ENCODE results near the gene ZNF879.

ZNF879 gene

DNA sequence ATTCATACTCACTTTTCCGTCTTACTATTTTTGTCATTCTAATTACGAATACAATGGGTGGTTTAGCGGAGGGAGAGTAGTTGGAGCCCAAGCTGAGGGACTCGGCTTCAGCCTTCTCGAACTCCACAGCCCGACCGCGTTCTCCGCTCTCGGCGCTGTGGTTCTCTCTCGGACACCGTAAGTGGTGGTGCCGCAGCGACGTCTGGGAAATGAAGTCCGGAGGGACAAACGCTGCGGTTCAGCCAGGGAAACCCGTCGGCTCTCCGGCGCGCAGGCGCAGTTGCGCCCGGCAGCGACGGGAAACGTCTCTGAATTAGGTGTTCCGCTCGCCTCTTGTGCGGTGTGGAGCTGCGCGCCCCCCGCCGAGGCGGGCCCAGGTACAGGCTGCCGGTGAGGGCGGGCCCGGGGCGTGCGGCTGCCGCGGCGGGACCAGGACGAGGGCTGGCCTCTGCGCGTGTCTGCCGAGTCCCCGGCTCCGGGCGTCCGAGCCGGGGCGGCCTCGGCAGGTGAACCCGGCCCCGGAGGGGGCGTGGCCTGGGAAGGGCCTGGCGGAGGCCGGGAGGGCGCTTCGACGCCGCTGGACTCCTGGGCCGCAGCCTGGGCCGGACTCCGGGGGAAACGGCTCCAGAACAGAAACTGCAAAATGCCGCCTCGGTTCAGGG, at the start of gene ZNF879:
Gene ZNF879, plus strand, starts transcription at position 277 of the 662 bp plus-strand sequence. CDS start 1,201 bp downstream, outside the sequence.
- TF ChIP-seq, protein P1, sequence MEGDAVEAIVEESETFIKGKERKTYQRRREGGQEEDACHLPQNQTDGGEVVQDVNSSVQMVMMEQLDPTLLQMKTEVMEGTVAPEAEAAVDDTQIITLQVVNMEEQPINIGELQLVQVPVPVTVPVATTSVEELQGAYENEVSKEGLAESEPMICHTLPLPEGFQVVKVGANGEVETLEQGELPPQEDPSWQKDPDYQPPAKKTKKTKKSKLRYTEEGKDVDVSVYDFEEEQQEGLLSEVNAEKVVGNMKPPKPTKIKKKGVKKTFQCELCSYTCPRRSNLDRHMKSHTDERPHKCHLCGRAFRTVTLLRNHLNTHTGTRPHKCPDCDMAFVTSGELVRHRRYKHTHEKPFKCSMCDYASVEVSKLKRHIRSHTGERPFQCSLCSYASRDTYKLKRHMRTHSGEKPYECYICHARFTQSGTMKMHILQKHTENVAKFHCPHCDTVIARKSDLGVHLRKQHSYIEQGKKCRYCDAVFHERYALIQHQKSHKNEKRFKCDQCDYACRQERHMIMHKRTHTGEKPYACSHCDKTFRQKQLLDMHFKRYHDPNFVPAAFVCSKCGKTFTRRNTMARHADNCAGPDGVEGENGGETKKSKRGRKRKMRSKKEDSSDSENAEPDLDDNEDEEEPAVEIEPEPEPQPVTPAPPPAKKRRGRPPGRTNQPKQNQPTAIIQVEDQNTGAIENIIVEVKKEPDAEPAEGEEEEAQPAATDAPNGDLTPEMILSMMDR (IDR thresholded peaks at IDR 0.05; ENCODE audit: low read depth, low read length): no peak
- H3K4me3 ChIP-seq (ENCODE audit: low read depth, low read length): peak within 1 kb of the TSS; percentile 54
- peak; percentile 97 for DNase-seq (ENCODE audit: low read depth, low spot score)
- in situ Hi-C loops (cut with HindIII; ENCODE audit: low sequenced_read_pairs): no loop called here

DNA sequence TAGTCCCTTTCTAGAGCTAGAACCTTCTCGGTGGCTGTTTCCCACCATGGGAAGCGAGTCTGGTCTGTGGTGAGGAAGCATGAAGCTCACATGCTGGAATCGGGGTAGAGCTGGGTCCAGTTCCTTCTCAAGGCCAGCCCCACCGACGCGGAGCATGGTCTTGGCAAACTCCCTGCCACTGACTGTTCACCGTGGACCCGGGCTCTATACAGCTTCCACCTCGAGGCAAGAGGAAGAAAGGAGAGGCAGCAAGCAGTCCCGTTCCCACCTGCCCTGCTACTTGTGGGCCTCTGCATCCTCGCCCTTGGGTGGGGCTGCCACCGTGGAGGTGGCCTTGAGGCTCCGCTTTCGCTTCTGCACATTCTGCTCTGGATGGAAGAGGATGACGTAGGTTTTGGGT, 42.2 kb upstream of the ZNF879 start:
- in situ Hi-C loops (cut with HindIII; ENCODE audit: low sequenced_read_pairs): no loop called here
- TF ChIP-seq, protein P1 (IDR thresholded peaks at IDR 0.05; ENCODE audit: low read depth, low read length): no peak
- no peak overlapping the region for H3K4me3 ChIP-seq (ENCODE audit: low read depth, low read length)
- DNase-seq (ENCODE audit: low read depth, low spot score): no peak

DNA sequence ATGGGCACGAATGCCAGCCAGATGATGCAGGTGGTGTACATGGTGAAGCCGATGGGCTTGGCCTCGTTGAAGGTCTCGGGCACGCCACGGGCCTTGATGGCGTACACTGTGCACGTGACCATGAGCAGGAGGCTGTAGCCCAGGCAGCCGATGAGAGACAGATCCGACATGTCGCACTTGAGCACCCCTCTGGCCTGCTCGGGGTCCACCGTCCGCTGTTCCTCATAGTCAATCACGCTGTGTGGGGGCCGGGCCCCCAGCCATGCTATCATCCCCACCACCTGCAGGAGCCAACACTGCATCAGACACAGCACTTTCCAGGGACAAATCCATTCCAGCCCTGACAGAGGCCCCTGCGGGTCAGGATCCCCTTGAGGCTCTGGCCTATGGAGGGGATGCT, 40.7 kb upstream of the ZNF879 start:
- in situ Hi-C loops (cut with HindIII; ENCODE audit: low sequenced_read_pairs): no loop called here

DNA sequence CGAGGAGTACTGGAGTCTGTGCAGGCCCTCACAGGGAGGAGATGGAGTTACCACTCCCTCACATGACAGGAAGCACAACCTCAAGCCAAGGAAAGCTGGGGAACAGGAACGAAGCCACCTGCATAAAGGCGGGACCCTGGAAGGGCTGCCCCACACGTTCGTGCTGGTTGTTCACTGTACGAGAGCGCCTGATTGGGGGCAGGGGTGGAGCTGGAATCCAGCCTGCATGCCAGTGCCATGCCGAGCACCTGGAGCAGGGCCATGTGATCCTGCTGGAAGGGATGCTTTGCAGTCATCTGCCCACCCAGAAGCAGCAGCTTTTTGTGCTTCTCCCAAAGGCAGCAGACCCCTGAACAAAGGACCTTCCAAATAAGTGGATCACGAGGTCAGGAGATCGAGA, 39.9 kb upstream of the ZNF879 start:
- no peak overlapping the region for H3K4me3 ChIP-seq (ENCODE audit: low read depth, low read length)
- TF ChIP-seq, protein P1 (IDR thresholded peaks at IDR 0.05; ENCODE audit: low read depth, low read length): no peak
- in situ Hi-C loops (cut with HindIII; ENCODE audit: low sequenced_read_pairs): no loop called here
- DNase-seq (ENCODE audit: low read depth, low spot score): no peak

More for the DNA sequence above, 40.7 kb upstream of the ZNF879 start:
- H3K4me3 ChIP-seq (ENCODE audit: low read depth, low read length): no peak overlapping the region
- DNase-seq (ENCODE audit: low read depth, low spot score): no peak
- TF ChIP-seq, protein P1 (IDR thresholded peaks at IDR 0.05; ENCODE audit: low read depth, low read length): no peak

DNA sequence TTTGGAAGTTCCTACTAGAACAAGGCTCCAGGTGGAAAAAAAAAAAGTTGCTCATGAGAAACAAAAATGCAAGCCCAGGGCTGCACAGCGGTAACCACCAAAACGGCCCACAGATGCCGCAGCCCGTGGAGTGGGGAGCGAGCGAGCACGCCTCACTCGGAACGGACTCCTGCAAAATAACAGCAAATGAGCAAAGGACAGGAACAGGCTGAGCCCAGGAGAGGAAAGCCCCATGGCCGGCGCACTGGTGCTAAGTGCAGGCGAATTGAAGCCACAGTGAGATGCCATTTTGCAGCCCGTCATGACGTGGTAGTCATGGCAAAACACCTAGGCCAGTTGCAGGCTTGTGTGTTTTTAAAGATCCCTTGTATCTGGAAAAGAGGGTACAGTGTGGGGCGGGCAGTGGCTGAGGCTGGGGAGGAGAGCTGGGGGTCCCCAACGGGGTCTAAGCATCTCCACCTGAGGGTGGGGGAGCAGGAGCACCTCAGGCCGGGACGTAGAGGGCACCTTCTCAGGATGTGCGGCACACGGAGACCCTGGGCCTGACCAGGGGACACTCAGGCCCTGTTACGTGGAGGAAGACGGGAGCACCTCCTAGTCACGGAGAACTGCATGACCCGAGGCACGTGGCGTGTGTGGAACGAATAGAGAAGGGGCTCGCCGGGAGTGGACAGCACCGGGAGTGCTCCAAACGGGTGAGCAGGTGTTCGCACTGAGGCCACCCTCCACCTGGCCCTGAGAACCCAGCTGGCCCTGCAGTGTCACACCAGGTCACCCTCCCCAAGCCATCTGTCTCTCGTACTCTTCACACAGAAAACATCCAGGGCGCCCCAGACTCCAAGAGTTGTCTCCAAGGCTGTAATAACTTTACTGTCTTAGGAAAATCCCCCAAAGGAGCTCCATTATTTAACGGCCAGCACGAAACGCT, 39.2 kb upstream of the ZNF879 start:
- DNase-seq (ENCODE audit: low read depth, low spot score): no peak
- H3K4me3 ChIP-seq (ENCODE audit: low read depth, low read length): no peak overlapping the region
- in situ Hi-C loops (cut with HindIII; ENCODE audit: low sequenced_read_pairs): no loop called here
- TF ChIP-seq, protein P1 (IDR thresholded peaks at IDR 0.05; ENCODE audit: low read depth, low read length): no peak

DNA sequence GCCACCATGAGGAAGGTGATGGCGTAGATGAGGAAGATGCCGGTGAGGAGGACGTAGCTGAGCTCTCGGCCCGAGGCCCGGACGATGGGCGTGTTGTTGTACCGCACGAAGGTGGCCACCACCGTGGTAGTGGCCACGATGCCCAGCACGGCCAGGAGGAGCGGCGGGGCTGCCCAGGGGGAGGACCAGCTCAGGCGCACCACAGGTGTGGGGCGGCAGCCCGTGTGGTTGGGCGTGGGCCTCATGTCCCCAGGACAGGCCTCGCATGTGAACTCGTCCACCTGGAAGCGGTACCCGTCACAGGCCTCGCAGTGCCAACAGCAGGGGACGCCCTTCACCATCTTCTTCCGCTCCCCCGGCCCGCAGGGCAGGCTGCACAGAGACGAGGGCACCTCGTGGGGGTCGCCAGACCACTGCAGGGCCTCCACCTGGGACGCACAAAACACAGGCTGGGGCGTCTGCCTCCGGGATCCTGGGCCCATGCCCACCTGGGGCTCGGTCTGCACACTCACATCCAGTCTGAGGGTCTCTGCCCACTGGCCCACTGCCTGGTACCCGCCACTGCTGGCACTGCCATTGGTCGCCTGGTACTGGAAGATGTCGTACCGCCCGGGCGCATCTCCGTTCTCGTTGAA, 37.2 kb upstream of the ZNF879 start:
- in situ Hi-C loops (cut with HindIII; ENCODE audit: low sequenced_read_pairs): no loop called here
- TF ChIP-seq, protein P1 (IDR thresholded peaks at IDR 0.05; ENCODE audit: low read depth, low read length): no peak
- no peak overlapping the region for H3K4me3 ChIP-seq (ENCODE audit: low read depth, low read length)
- no peak for DNase-seq (ENCODE audit: low read depth, low spot score)
